Amygdala (tissue), 56 donors: ENCODE results near the gene ZNF367.

ENCODE experiments used
- DNase-seq, 56 donors: peaks; one replicate each; lab custom pipeline; 2025; lab: John Stamatoyannopoulos, UW

The ZNF367 gene

DNA sequence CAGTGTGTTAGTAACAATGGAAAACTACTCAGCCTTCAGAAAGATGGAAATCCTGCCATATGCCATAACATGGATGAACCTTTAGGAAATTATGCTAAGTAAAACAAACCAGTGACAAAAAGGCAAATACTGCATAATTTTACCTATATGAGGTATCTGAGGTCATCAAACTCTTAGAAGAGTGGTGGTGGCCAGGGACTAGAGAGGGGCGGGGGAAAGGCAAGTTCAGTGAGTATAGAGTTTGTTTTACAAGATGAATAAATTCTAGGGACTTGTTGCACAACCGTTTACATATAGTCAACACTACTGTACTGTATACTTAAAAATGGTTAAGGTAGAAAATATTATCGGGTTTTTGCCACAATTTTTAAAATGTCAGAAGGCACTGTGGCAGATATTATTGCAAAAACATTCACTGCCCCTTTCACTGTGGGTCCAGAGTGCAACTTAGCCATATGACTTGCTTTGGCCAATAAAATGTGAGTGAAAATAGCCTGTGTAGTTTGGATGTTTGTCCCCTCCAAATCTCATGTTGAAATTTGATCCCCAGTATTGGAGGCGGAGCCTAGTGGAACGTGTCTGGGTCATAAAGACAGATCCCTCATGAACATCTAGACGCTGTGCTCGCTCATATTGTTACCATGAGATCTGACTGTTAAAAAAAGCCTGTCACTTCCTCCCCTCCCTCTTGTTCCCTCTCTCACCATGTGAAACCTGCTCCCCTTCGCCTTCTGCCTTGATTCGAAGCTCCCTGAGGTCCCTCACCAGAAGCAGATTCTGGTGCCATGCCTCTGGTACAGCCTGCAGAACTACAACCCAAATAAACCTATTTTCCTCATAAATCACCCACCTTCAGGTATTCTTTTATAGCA, 9.5 kb downstream of the ZNF367 start:
- DNase-seq: no peak

DNA sequence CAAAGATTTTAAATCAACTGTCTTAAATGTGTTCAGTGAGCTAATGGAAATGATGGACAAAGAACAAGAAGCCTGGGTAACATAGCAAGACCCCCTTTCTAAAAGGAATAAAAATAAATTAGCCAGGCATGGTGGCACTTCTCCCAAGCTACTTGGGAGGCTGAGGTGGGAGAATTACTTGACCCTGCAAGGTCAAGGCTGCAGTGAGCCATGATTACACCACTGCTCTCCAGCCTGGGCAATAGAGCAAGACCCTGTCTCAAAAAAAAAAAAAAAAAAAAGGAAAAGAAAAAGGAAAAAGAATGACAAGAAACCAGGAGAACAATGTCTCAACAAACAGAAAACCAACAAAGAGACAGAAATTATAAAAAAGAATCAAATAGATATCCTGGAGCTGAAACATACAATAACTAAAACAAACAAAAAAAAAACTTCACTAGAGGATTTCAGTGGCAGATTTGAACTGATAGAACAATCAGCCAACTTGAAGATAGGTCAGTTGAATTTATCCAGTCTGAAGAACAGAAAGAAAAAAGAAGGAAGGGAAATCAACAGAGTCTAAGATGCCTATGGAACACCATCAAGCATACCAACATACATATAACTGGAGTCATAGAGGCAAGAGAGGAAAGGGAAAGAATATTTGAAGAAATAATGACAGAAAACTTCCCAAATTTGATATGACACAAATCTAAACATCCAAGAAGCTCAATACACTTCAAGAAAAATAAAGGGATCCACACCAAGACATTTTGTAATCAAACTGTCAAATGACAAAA, 17.8 kb downstream of the ZNF367 start:
- DNase-seq: no peak

DNA sequence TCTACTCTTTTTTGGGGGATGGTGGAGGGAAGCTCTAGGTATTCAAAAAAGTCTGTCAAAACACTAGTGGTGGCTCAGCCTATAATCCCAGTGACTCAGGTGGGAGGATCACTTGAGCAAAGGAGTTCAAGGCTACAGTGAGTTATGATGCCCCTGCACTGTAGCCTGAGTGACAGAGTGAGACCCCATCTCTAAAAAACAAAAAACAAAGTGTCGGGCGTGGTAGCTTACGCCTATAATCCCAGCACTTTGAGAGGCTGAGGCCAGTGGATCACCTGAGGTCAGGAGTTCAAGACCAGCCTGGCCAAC, 18.9 kb downstream of the ZNF367 start:
- no peak for DNase-seq

DNA sequence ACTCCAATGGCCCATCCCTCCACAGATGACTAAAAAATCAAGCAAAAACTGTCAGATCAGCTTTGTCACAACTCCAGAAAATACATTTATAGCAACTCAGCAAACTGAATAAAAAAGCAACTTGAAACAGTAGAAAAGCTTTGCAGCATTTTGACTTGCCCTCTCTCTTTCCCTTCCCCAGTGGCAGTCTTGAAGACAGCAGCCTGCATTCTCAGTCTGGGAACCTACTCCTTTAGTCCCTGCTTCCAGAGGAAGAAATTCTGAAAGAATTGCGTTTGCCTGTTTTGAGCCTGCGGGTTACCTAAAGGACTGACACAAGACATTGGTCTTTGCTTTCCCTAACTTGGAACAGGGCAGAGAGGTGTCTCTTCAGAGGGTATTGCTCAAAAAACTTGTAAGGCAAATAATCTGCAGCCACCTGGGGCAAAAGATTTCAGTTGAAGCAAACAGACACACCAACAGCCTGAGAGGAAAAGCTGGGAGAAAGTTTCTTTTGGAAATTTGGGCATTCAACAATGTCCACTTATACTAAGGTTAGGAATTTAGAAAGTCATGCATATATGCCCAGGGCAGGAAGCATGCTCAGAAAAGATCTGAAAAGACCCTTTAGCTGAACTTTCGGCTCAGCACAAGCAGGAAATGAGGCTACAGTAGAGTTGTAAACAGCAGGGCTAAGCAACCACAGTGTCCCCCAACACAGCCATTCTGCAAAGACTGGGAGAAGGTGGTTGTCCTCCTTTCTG, 19.4 kb downstream of the ZNF367 start:
- no peak for DNase-seq

DNA sequence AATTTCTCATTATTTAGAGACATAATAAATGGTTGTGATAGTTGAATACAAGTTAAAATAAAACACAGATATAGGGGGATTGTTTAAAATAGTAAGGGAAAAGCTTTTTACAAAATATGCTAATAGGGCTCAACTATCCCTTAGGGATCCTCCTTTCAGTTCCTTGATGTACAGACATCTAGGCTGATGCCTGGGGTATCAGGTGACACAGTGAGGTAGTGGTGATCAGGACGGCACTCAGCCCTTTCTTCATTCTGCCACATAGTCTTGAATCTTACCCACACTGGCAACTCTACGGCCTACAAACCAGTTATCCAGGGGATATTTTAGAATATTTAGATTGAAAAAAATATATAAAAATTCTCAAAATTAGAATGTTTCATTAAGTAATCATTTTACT, 22.2 kb downstream of the ZNF367 start:
- no peak for DNase-seq

- no peak for DNase-seq
These were observed 23.2 kb downstream of the ZNF367 start for GRCh38 chr9:96394832-96395496.

- no peak for DNase-seq
These were observed 25.9 kb downstream of the ZNF367 start for GRCh38 chr9:96392263-96392662.

GRCh38 chr9:96391021-96391765, 27.0 kb downstream of the ZNF367 start:
- DNase-seq: no peak

- DNase-seq: no peak
These were observed 30.0 kb downstream of the ZNF367 start for GRCh38 chr9:96388144-96388543.

GRCh38 chr9:96386157-96386556, 32.0 kb downstream of the ZNF367 start:
- DNase-seq: no peak

- peak in 33 of 56 donors; percentile 6 to 70 (median 40) for DNase-seq
These were observed 34.8 kb downstream of the ZNF367 start, which contains the start of gene SLC35D2 for GRCh38 chr9:96383165-96383942. TSS of gene SLC35D2 (minus strand) at chr9:96383711. CDS start at chr9:96383634, 77 bp downstream.

GRCh38 chr9:96382839-96383164, 35.4 kb downstream of the ZNF367 start:
- DNase-seq: no peak

DNA sequence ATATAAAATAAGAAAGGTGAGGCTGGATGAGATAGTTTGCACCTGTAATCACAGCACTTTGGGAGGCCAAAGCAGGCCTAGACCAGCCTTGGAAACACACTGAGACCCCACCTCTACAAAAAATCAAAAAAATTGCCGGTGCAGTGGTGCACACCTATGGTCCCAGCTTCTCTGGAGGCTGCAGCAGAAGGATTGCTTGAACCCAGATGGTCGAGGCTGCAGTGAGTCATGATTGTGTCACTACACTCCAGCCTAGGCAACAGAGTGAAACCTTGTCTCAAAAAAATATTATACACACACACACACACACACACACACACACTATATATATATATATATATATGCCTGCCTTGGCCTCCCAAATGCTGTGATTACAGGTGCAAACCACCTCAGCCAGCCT, 36.0 kb downstream of the ZNF367 start:
- no peak for DNase-seq

GRCh38 chr9:96381696-96382095, 36.5 kb downstream of the ZNF367 start:
- no peak for DNase-seq

- DNase-seq: peak in 1 of 56 donors; percentile 14
These were observed 37.0 kb downstream of the ZNF367 start for GRCh38 chr9:96381125-96381524.

DNA sequence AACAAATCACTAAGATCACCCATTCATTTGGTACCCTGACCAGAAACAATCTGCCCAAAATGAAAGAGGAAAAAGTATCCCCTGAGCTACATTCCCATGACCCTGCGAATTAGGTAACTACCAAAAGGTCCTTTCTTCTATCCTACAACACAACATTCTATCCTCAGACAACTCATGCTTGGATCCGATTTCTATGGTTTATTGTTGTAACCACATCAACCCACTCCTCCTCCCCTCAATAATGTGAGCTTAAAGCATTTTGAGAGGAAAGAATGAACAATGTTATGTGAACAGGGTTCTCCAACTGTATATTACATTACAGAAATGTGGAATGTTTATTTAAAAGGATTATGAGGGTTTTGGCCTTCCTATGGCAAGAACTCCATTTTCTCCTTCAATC, 38.7 kb downstream of the ZNF367 start:
- no peak for DNase-seq

DNA sequence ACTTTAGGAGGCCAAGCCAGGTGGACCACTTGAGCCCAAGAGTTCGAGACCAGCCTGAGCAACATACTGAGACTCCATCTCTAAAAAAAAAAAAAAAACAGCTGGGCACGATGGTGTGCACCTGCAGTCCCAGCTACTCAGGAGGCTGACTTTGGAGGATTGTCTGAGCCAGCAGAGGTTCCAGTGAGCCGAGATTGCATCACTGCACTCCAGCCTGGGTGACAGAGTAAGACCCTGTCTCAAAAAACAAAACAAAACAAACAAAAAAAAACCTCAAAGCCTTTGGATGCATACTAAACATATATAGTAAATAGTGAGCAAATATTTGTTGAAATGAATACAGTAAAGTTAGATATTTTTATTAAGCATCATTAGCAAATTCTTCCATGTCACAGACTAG, 40.0 kb downstream of the ZNF367 start:
- no peak for DNase-seq

GRCh38 chr9:96376891-96377874, 41.0 kb downstream of the ZNF367 start:
- DNase-seq: no peak
